NCI-H748 (cell line): ENCODE measurements around the gene TMEM220.

Experiments
- DNase-seq: peaks from one replicate; lab custom pipeline; 2025; ENCODE audit not compliant: unreplicated experiment; lab: John Stamatoyannopoulos, UW

TMEM220 gene

GRCh38 chr17:10673312-10673711 lies 56.5 kb downstream of the TMEM220 start:
- DNase-seq, result no peak

GRCh38 chr17:10668775-10669174 lies 61.0 kb downstream of the TMEM220 start:
- no peak for DNase-seq

GRCh38 chr17:10666906-10667305 lies 62.9 kb downstream of the TMEM220 start:
- no peak for DNase-seq

GRCh38 chr17:10664571-10664970 lies 65.3 kb downstream of the TMEM220 start:
- DNase-seq, result no peak
